Heart left ventricle (tissue), 16 donors: ENCODE data around the gene ACP2. TPM values are rescaled to one million over a fixed set of nuclear protein-coding genes. Genes with fewer than 3 reads are reported as not detected.

ENCODE experiments used
- ATAC-seq, 4 donors: fragments of 200-7000 bp; cut with Tn5 transposase; one replicate each; pipeline ENCODE4 v1.9.1; 2020 to 2022; ENCODE audit warnings: moderate library complexity in 4 of 4, mild to moderate bottlenecking in 3 of 4, moderate number of reproducible peaks in 1 of 4
- DNase-seq, 5 donors: peaks; one replicate each; pipeline ENCODE4 v3.0.0-alpha.2; 2020
- H3K27ac ChIP-seq, 12 donors: fragments of 200-600 bp; sonication (generic) in 4 of 12; one replicate each; pipeline versions ENCODE4 v1.5.0 to v1.8.0; 2016 to 2022; ENCODE audit warnings: mild to moderate bottlenecking in 2 of 12
- H3K27me3 ChIP-seq, 9 donors: fragments of 200-600 bp; sonication (generic) in 2 of 9; one replicate each; pipeline versions ENCODE4 v1.5.1 to v1.8.0; 2016 to 2022; ENCODE audit warnings: mild to moderate bottlenecking in 3 of 9
- H3K36me3 ChIP-seq, 9 donors: fragments of 200-600 bp; sonication (generic) in 2 of 9; one replicate each; pipeline versions ENCODE4 v1.5.0 to v1.8.0; 2018 to 2022; ENCODE audit warnings: mild to moderate bottlenecking in 2 of 9
- H3K4me1 ChIP-seq, 12 donors: fragments of 200-600 bp; sonication (generic) in 4 of 12; one replicate each; pipeline versions ENCODE4 v1.5.0 to v1.8.0; 2016 to 2022; ENCODE audit warnings: mild to moderate bottlenecking in 3 of 12
- H3K4me3 ChIP-seq, 12 donors: fragments of 200-600 bp; sonication (generic) in 4 of 12; one replicate each; pipeline versions ENCODE4 v1.5.0 to v1.8.0; 2017 to 2022; ENCODE audit warnings: mild to moderate bottlenecking in 9 of 12, moderate library complexity in 4 of 12
- H3K9me3 ChIP-seq, 12 donors: fragments of 200-600 bp; sonication (generic) in 4 of 12; one replicate each; pipeline versions ENCODE4 v1.5.0 to v1.8.0; 2016 to 2022; ENCODE audit warnings: mild to moderate bottlenecking in 1 of 12
- CTCF ChIP-seq, 12 donors: fragments of 200-600 bp; sonication (generic) in 4 of 12; IDR thresholded peaks; one replicate each; pipeline versions ENCODE4 v1.5.0 to v1.8.0; 2018 to 2022; ENCODE audit warnings: antibody characterized with exemption in 12 of 12, mild to moderate bottlenecking in 5 of 12
- POLR2A ChIP-seq, 2 donors: fragments of 450-650 bp; IDR thresholded peaks; one replicate each; pipeline ENCODE4 v1.6.1; 2017; ENCODE audit warnings: antibody characterized with exemption in 2 of 2, mild to moderate bottlenecking in 2 of 2, moderate library complexity in 2 of 2
- WGBS, 4 donors: extraction: QIAGEN DNeasy Blood & Tissue Kit in 2 of 4; methylation state at CpG; one replicate each; pipeline versions ENCODE4 v1.1.5 to v1.1.7; 2013 to 2018; 5-methylcytosine and 5-hydroxymethylcytosine counted together
- intact Hi-C, 10 donors: fragments of 100-400 bp; cut with DNase I; formaldehyde crosslinking; loops; one replicate each; pipeline versions ENCODE4 v1.11.1 to v1.14.2; 2022
- polyA plus RNA-seq, 2 donors: library from polyadenylated mRNA; stranded (reverse); fragments of 200-250 nt; gene quantifications; one replicate each; pipeline ENCODE4 v1.2.3, GENCODE V29; 2013
- total RNA-seq, 9 donors: library from RNA; depleted of rRNA in 2 of 9; stranded (reverse); fragments of >200 nt in 2 of 9; fragmentation: NEBNext Ultra II Directional in 3 of 9; extraction: Animal tissue kit (Norgen Biotek cat#: 25700) in 3 of 9; gene quantifications; one replicate each; pipeline versions ENCODE4 v1.1.0 to v1.2.4, GENCODE V29; 2016 to 2023
- donor health status: ischemic (EF 13 %, LVEDD 7.1; RV severe dilation, severe dysfunction).
- donor health status: healthy with polysubstance abuse.
- donor health status: DM: no; HTN: yes; CAD: no.
- donor health status: DM: no; HTN: no; CAD: no.
- donor health status: ischemic (EF 25% LVEDD 6.9; RV normal size, moderate dysfunction).
- donor health status: ischemic (EF 25% LVEDD 5.7; RV mildly dilated, moderate dysfunction).
- donor health status: healthy.
- donor health status: DM: yes; HTN: yes; CAD: no.
- donor health status: ischemic (EF 35%, LVEDD 5.7; RV mildly dilated, moderate dysfunction).
- donor health status: nonischemic (EF 11% LVEDD 7.7; RV severe dilation, severe dysfunction).
- donor health status: DM: yes; HTN: yes; CAD: no.
- donor health status: PGD.
- donor health status: ischemic (EF 29% LVEDD 5.4; RV normal size, mild dysfunction).
- donor health status: nonischemic (EF 23%, LVEDD 6.1; RV moderate dilation, normal function).

Gene ACP2
- total and polyA plus RNA-seq, 11 donors: 18.0 to 60.4 (median 26.6) TPM

- WGBS, 4 donors: 91 to 97% (median 96%) methylated on average over 8 of the region's 8 CpGs
- Histone ChIP-seq H3K27ac (no peak overlapping the region), H3K27me3 (no peaks in the 10 kb centered on the region), H3K9me3 (no peaks in the 10 kb centered on the region), H3K36me3 (peaks cover 0 to 80% (median 33%) of the 10 kb centered on the region in 9 donors), H3K4me1 (peaks cover 0 to 12% (median 2%) of the 10 kb centered on the region in 12 donors), H3K4me3 (no peak overlapping the region)
- TF ChIP-seq CTCF (IDR thresholded peaks at IDR 0.05) (no peak), POLR2A (IDR thresholded peaks at IDR 0.05) (no peak)
- ATAC-seq (no peak), DNase-seq (peak in 1 of 5 donors; percentile 33)
- intact Hi-C loops: no loop called here
These were observed 19.5 kb downstream of the ACP2 start for GRCh38 chr11:47229161-47229560.

DNA sequence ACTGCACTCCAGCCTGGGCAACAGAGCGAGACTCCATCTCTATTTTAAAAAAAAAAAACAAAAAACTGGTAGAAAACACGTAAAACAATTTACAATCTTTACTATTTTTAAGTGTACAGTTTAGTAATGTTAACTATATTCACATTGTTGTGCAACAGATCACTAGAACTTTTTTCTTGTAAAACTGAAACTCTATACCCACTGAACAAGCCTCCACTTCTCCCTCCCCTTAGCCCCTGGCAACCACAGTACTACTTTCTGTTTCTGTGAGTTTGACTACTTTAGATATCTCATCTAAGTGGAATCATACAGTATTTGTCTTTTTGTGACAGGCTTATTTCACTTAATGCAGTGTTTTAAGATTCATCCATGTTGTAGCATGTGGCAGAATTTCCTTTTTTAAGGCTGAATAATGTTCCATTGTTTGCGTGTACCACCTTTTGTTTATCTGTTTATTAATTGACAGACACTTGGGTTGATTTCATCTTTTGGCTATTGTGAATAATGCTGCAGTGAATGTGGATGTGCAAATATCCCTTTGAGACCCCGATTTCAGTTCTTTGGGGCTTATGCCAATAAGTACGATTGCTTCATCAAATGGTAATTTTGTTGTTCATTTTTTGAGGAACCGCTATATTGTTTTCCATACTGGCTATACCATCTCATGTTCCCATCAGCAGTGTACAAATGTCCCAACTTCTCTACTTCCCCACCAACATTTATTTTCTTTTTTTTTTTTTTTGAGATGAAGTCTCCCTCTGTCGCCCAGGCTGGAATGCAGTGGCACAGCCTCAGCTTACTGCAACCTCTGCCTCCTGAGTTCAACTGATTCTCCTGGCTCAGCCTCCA is 22.8 kb downstream of the ACP2 start:
- peaks cover 0 to 12% (median 0%) of the 10 kb centered on the region in 12 donors for H3K4me1 ChIP-seq
- DNase-seq (no peak), ATAC-seq (no peak)
- peak overlapping the region in 1 of 12 donors; percentile 64 for H3K27ac ChIP-seq
- no peaks in the 10 kb centered on the region for H3K9me3 ChIP-seq
- no peaks in the 10 kb centered on the region for H3K27me3 ChIP-seq
- WGBS, 4 donors: 93 to 96% (median 95%) methylated on average over 7 of the region's 7 CpGs
- intact Hi-C loops: no loop called here
- H3K4me3 ChIP-seq: no peak overlapping the region
- peaks cover 0 to 96% (median 61%) of the 10 kb centered on the region in 9 donors for H3K36me3 ChIP-seq
- no peak for TF ChIP-seq CTCF (IDR thresholded peaks at IDR 0.05)
- no peak for TF ChIP-seq POLR2A (IDR thresholded peaks at IDR 0.05)

GRCh38 chr11:47222696-47223095 is 25.9 kb downstream of the ACP2 start:
- TF ChIP-seq POLR2A (IDR thresholded peaks at IDR 0.05) (no peak), CTCF (IDR thresholded peaks at IDR 0.05) (no peak)
- no peaks in the 10 kb centered on the region for H3K9me3 ChIP-seq
- no peak overlapping the region for H3K4me3 ChIP-seq
- no peak overlapping the region for H3K27ac ChIP-seq
- H3K4me1 ChIP-seq: peaks cover 0 to 32% (median 5%) of the 10 kb centered on the region in 12 donors
- peaks cover 0 to 96% (median 63%) of the 10 kb centered on the region in 9 donors for H3K36me3 ChIP-seq
- intact Hi-C loops: no loop called here
- no peak for DNase-seq
- ATAC-seq: no peak
- 94 to 96% (median 96%) methylated on average over 2 of the region's 2 CpGs for WGBS, 4 donors
- no peaks in the 10 kb centered on the region for H3K27me3 ChIP-seq

GRCh38 chr11:47220401-47220821 is 28.2 kb downstream of the ACP2 start:
- Histone ChIP-seq H3K36me3 (peaks cover 0 to 79% (median 45%) of the 10 kb centered on the region in 9 donors), H3K9me3 (no peaks in the 10 kb centered on the region), H3K4me1 (peaks cover 3 to 53% (median 16%) of the 10 kb centered on the region in 12 donors), H3K4me3 (no peak overlapping the region), H3K27me3 (no peaks in the 10 kb centered on the region), H3K27ac (peak overlapping the region in 4 of 12 donors; percentile 15 to 56 (median 46))
- intact Hi-C loops: no loop called here
- ATAC-seq: peak in 2 of 4 donors; percentile 39 to 48
- TF ChIP-seq CTCF (IDR thresholded peaks at IDR 0.05) (no peak), POLR2A (IDR thresholded peaks at IDR 0.05) (no peak)
- WGBS, 4 donors: 42 to 61% (median 53%) methylated on average over 1 of the region's 1 CpG
- DNase-seq: peak in 1 of 5 donors; percentile 6
